Cardiac fibroblast (primary cell): ENCODE results near the gene SPTBN2.

ENCODE experiments used
- DNase-seq, 2 donors: peaks; one replicate each; pipeline versions ENCODE4 v3.0.0 to v3.0.0-alpha.2; 2010; ENCODE audit warnings: low read depth in 2 of 2
- H3K4me3 ChIP-seq, 2 donors: replicated peaks in 1 of 2; 1 replicate in 1 of 2; 2 replicates in 1 of 2; pipeline ENCODE4 v1.5.1; 2011; ENCODE audit warnings: low read depth in 2 of 2, low read length in 2 of 2, mild to moderate bottlenecking in 2 of 2, moderate library complexity in 1 of 2
- CTCF ChIP-seq: IDR thresholded peaks from one replicate; pipeline ENCODE4 v1.5.1; 2011; ENCODE audit warnings: low read depth, mild to moderate bottlenecking, low read length, inconsistent platforms

The SPTBN2 gene

GRCh38 chr11:66741153-66741552 lies 12.1 kb upstream of the SPTBN2 start:
- H3K4me3 ChIP-seq, result no peak overlapping the region
- no peak for DNase-seq
- TF ChIP-seq CTCF, result no peak

- DNase-seq, result peak in 1 of 2 donors; percentile 47
- TF ChIP-seq CTCF, result no peak
- H3K4me3 ChIP-seq, result no peak overlapping the region
Observed at GRCh38 chr11:66739983-66740382, 11.0 kb upstream of the SPTBN2 start.

GRCh38 chr11:66734215-66734614 lies 5.2 kb upstream of the SPTBN2 start:
- no peak for TF ChIP-seq CTCF
- no peak for DNase-seq

GRCh38 chr11:66729447-66729846 lies 431 bp upstream of the SPTBN2 start:
- no peak overlapping the region for H3K4me3 ChIP-seq
- TF ChIP-seq CTCF, result no peak
- DNase-seq, result no peak

More at GRCh38 chr11:66734215-66734614, 5.2 kb upstream of the SPTBN2 start:
- H3K4me3 ChIP-seq, result no peak overlapping the region

- no peak for TF ChIP-seq CTCF
- no peak for DNase-seq
- H3K4me3 ChIP-seq, result peak overlapping the region; percentile 21 to 41
Observed at GRCh38 chr11:66728038-66728692, 851 bp downstream of the SPTBN2 start.

GRCh38 chr11:66727282-66728037 lies 1.6 kb downstream of the SPTBN2 start:
- DNase-seq, result peak in 1 of 2 donors; percentile 10
- TF ChIP-seq CTCF, result no peak
- H3K4me3 ChIP-seq, result peak overlapping the region; percentile 41
